ENCODE measurements around the gene RENBP. TPM values are rescaled to one million over a fixed set of nuclear protein-coding genes. Genes with fewer than 3 reads are reported as not detected.
A peak's percentile ranks its signal among the peaks of the same experiment; 100 is the strongest.

RENBP gene
- total and polyA plus RNA-seq, 2 of the 13 experiments (the other 11 are each of a cell fraction or from before 2014, with no cell fraction given) = 1.4 to 2.6 TPM

- no peak for DNase-seq (ENCODE audit: low spot score)
- intact Hi-C loops (cut with micrococcal nuclease; ENCODE audit: unreplicated experiment) = loop anchor here (10.0 kb wide), 1 partner anchor 184 kb away; the partner anchor contains the start of gene PLXNB3
- no peak for ATAC-seq
- no peak for FAIRE-seq
- Histone ChIP-seq H3K9ac (ENCODE audit: insufficient read depth, low read depth, low read length) (no peak overlapping the region), H3K4me1 (ENCODE audit: insufficient read depth, low read length) (peaks cover 47% of the 10 kb centered on the region), H3K27me3 (ENCODE audit: control insufficient read depth in 1 of 2, insufficient read depth in 2 of 2, low read length in 2 of 2) (no peaks in the 10 kb centered on the region), H2AFZ (ENCODE audit: low read length) (no peak overlapping the region), H3K9me3 (ENCODE audit: low read length) (no peaks in the 10 kb centered on the region), H3K36me3 (replicated peaks in 1 of 2; ENCODE audit: control insufficient read depth in 1 of 2, insufficient read depth in 2 of 2, low read length in 2 of 2) (peaks cover 10 to 33% of the 10 kb centered on the region in 2 experiments; a peak in 4 of 5 replicates), H3K79me2 (ENCODE audit: insufficient read depth, low read length) (no peaks in the 10 kb centered on the region), H3K4me2 (ENCODE audit: low read depth, low read length) (no peak overlapping the region), H3K27ac (ENCODE audit: extremely low read length, insufficient read depth, low read length) (peak overlapping the region; percentile 72), H4K20me1 (ENCODE audit: insufficient read depth, low read length) (no peaks in the 10 kb centered on the region), H3K4me3 (replicated peaks in 1 of 3; ENCODE audit: insufficient read depth in 1 of 3, low read depth in 2 of 3, low read length in 3 of 3) (no peak overlapping the region)
- CTCF ChIA-PET (ENCODE audit: low intra/inter-chr PET ratio, low total read pairs) = interaction anchor here (3.6 kb wide), 1 partner anchor 25 kb away, joined by 29 read pairs; no protein-coding TSS in a partner anchor
- 0 out of 2 replicates have a peak, but pooled peaks have one; percentile 31 for TF ChIP-seq HNRNPL (IDR thresholded peaks at IDR 0.05; ENCODE audit: low read depth, low read length)
- TF ChIP-seq ZNF3 (CRISPR knock-in tag; IDR thresholded peaks at IDR 0.05) = no peak
- no peak for TF ChIP-seq ZFP36 (IDR thresholded peaks at IDR 0.05; ENCODE audit: borderline replicate concordance, low read depth, low read length, partially characterized antibody)
- peak; percentile 12 for TF ChIP-seq AGO1 (IDR thresholded peaks at IDR 0.05; ENCODE audit: low read depth, low read length, poor library complexity, severe bottlenecking)
- no peak for TF ChIP-seq ZSCAN12 (CRISPR knock-in tag; IDR thresholded peaks at IDR 0.05)
- TF ChIP-seq ZBTB33 (CRISPR knock-in tag; IDR thresholded peaks at IDR 0.05) = 0 out of 2 replicates have a peak, but pooled peaks have one; percentile 18
- no TSS peak for BruUV-seq (replicated peaks)
- POLR2A ChIA-PET = interaction anchor here (2.1 to 5.8 kb wide), 3 partner anchors 21 to 185 kb away, joined by 6 to 82 read pairs (median 9); partner anchors contain the start of gene PLXNB3
- in situ Hi-C loops (cut with HindIII; ENCODE audit: extremely low pct_ligation_motif_present, low pct_unique_long_range_greater_than_20kb) = no loop called here
- 88% methylated on average over 15 of the region's 30 CpGs for WGBS (ENCODE audit: low lambda C conversion rate)
These were observed 4.7 kb upstream of the RENBP start for GRCh38 chrX:153948847-153949805.

Measured in HepG2 (cell line).